Stimulated activated CD8-positive, alpha-beta memory T cell treated with anti-CD3 and anti-CD28 coated beads, Interleukin-15, amount 100 ng/mL, for 1 hour (primary cell): Measurements from ENCODE around the gene RTL9.

Source experiments
- DNase-seq: peaks from one replicate; pipeline ENCODE4 v3.0.0-alpha.2; 2020; ENCODE audit warnings: low read depth

The RTL9 gene

GRCh38 chrX:110341189-110342035 lies 17.2 kb upstream of the RTL9 start:
- DNase-seq = no peak

- no peak for DNase-seq
Observed at GRCh38 chrX:110346681-110347080, 12.0 kb upstream of the RTL9 start.

- DNase-seq = no peak
Observed at GRCh38 chrX:110359273-110359672, 625 bp downstream of the RTL9 start.

GRCh38 chrX:110363244-110363643 lies 4.6 kb downstream of the RTL9 start:
- no peak for DNase-seq

GRCh38 chrX:110373310-110373709 lies 14.7 kb downstream of the RTL9 start:
- DNase-seq = no peak

- no peak for DNase-seq
Observed at GRCh38 chrX:110374559-110374958, 15.9 kb downstream of the RTL9 start.

GRCh38 chrX:110381216-110381615 lies 22.6 kb downstream of the RTL9 start:
- no peak for DNase-seq

GRCh38 chrX:110383414-110383813 lies 24.8 kb downstream of the RTL9 start:
- DNase-seq = no peak

- DNase-seq = no peak
Observed at GRCh38 chrX:110384490-110384889, 25.8 kb downstream of the RTL9 start.

- no peak for DNase-seq
Observed at GRCh38 chrX:110389570-110389969, 30.9 kb downstream of the RTL9 start.

- no peak for DNase-seq
Observed at GRCh38 chrX:110391086-110391485, 32.4 kb downstream of the RTL9 start.

GRCh38 chrX:110394651-110395050 lies 36.0 kb downstream of the RTL9 start:
- no peak for DNase-seq

- DNase-seq = no peak
Observed at GRCh38 chrX:110395877-110396276, 37.2 kb downstream of the RTL9 start.

GRCh38 chrX:110396735-110397134 lies 38.1 kb downstream of the RTL9 start:
- no peak for DNase-seq

GRCh38 chrX:110397339-110397738 lies 38.7 kb downstream of the RTL9 start:
- no peak for DNase-seq

- no peak for DNase-seq
Observed at GRCh38 chrX:110397904-110398303, 39.3 kb downstream of the RTL9 start.

GRCh38 chrX:110399497-110399896 lies 40.8 kb downstream of the RTL9 start:
- no peak for DNase-seq

- DNase-seq = no peak
Observed at GRCh38 chrX:110399966-110400365, 41.3 kb downstream of the RTL9 start.

- DNase-seq = no peak
Observed at GRCh38 chrX:110401135-110401534, 42.5 kb downstream of the RTL9 start.

GRCh38 chrX:110402091-110402849 lies 43.6 kb downstream of the RTL9 start:
- DNase-seq = no peak

- no peak for DNase-seq
Observed at GRCh38 chrX:110402850-110403221, 44.2 kb downstream of the RTL9 start.

- no peak for DNase-seq
Observed at GRCh38 chrX:110403441-110404238, 45.0 kb downstream of the RTL9 start.

- DNase-seq = no peak
Observed at GRCh38 chrX:110404376-110404775, 45.7 kb downstream of the RTL9 start.
